SK-MEL-5 (cell line): ENCODE data around the gene ACSL4. TPM values are rescaled to one million over a fixed set of nuclear protein-coding genes. Genes with fewer than 3 reads are reported as not detected.
"Not testable (repeated sequence)": the region's sequence is repeated elsewhere in the genome, so short reads cannot be mapped to it uniquely, and the experiment has no call there.

Experiments
- DNase-seq: peaks from one replicate; pipeline ENCODE4 v3.0.0-alpha.2; 2016; ENCODE audit warnings: low read depth, low spot score
- in situ Hi-C: cut with HindIII; loops from 2 replicates; pipeline ENCODE4 v1.10.0; 2016; ENCODE audit warnings: low sequenced_read_pairs, high pct_unique_total_duplicates, low pct_unique_long_range_greater_than_20kb
- total RNA-seq: library from RNA; depleted of rRNA; stranded (reverse); fragments of >200 nt; shearing (Covaris generic); gene quantifications from 2 replicates; pipeline ENCODE4 v1.2.3, GENCODE V29; 2014

Gene ACSL4
- total RNA-seq, 1 experiment from 2014 or later, result 82.0 TPM

DNA sequence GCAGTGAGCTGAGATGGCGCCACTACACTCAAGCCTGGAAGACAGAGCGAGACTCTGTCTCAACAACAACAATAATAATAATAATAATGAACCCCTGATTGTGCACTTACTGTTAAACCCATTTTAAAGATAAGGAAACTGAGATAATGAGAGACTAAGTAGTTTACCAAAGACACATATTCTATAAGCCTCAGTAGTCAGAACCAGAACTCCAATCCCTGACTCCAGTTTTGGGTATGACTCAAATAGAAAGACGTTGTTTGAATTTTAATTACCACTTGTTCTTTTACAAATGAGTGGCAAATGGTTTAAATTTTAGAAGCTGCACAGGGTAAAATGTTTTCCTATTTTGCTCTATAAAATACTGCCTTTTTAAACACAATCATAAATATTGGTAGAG, 37.4 kb downstream of the ACSL4 start:
- in situ Hi-C loops, result no loop called here
- no peak for DNase-seq

DNA sequence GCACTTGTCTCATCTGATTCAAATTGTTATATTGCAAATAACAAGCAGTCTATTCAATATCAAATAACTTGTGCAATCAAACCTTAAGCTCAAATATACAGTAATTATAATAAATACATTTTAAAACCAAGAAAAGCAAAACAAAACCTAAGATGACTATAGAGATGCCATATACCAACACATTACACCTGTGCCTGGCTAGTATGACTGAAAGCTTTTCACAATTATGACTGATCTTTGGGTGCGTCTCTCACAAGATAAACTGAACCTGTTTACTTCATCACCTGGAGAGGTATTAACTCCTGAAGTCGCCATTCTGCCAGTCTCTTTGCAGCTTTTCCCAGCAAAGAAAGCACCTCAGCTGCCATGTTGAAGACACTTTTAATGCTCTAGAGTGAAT, 41.3 kb downstream of the ACSL4 start:
- no peak for DNase-seq
- in situ Hi-C loops, result no loop called here

- DNase-seq, result no peak
- in situ Hi-C loops, result no loop called here
Measured at GRCh38 chrX:109691277-109691676, 41.8 kb downstream of the ACSL4 start.

DNA sequence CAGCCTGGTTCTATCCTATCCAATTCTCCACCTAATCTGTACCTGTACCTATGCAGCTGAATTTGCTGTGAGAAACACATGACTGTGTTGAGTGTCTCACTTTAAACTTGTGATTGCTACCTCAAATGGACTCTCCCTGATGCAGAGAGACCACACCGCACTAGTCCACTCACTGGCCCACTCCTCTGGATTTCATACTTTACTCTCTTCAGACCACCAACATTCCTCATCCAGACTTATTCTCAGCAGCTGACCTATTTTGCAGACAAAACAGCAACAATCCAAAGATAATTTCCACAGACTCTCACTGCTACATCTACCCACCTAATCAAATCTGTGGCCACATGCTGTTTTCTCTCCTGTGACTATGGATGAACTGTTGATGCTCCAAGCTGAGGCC, 45.2 kb downstream of the ACSL4 start:
- DNase-seq, result no peak
- in situ Hi-C loops, result no loop called here

GRCh38 chrX:109685656-109686078, 47.4 kb downstream of the ACSL4 start:
- in situ Hi-C loops, result no loop called here
- DNase-seq, result no peak

- in situ Hi-C loops, result no loop called here
- DNase-seq, result no peak
Measured at GRCh38 chrX:109684136-109684535, 48.9 kb downstream of the ACSL4 start.

DNA sequence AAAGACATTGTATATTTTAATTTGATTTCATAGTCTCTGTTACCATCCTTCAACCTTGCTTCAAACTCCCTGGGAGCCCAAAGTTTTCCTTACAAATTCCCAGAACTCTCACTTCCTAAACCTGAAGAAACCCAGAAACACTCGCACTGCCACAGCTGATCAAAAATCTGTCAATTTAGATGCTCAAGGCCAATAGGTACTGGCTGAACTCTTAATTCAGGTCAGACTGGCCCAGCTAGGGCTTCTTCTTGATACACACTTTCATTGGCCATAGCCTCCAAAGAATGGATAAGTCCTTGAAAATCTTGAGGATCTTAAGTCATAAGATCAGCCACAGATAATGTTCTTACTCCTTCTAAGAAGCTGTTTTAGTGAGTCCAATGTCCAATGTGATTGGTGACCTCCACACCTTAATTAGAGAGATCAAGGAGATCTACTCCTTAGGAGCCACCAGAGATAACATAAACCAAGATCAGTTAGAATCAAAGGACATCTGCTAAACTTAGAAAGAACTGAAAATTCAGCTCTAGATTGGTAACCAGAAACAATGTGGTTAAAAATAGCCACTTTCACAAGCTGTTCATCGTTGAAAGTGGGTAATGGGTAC, 51.5 kb downstream of the ACSL4 start:
- in situ Hi-C loops, result no loop called here
- no peak for DNase-seq

DNA sequence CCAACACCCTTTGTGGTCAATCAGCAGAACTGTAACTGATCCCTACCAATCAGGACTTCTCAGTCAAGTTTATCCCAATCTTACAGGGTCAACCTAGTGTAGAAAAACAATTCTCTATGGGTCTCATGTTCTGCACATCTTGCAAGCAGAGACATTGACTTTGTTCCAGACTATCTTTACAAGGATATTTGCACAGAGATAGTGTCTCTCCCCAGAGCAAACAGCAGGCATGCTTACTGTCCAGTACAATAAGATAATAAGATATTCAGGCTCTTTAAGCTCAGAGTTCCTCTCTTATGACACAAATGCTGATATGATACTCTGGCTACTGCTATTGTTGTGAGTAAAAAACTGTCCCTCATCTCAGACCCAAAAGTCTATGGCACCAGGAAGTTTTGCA, 53.2 kb downstream of the ACSL4 start:
- DNase-seq, result no peak

DNA sequence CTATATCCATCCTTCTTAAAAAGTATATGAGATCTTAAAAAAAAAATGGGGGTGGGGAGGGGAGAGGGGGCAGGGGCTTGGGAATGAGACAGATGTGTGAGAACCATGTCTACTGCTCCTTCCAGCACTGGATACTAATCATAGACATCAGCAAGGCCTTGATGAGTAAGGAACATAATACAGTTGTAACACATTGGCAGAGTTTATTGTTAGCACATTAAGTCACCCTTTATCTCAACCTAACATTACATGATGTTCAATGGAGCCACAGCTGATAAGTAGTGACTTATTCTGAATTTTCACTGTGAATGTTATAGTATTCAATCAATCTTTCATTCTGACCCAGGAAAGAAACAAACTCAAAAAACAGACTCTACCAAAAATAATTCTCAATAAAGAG, 60.8 kb downstream of the ACSL4 start:
- DNase-seq, result no peak
- in situ Hi-C loops, result no loop called here

More for the DNA sequence above, 53.2 kb downstream of the ACSL4 start:
- in situ Hi-C loops, result no loop called here

DNA sequence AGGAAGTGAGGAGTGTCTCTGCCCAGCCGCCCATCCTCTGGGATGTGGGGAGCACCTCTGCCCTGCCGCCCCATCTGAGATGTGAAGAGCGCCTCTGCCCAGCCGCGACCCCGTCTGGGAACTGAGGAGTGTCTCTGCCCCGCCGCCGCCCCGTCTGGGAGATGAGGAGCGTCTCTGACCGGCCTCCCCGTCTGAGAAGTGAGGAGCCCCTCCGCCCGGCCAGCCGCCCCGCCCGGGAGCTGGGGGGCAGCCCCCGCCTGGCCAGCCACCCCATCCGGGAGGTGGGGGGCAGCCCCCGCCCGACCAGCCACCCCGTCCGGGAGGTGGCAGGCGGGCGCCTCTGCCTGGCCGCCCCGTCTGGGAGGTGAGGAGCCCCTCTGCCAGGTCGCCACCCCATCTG, 61.9 kb downstream of the ACSL4 start:
- DNase-seq, in situ Hi-C loops: not testable (repeated sequence)

- in situ Hi-C loops, result no loop called here
- DNase-seq, result no peak
Measured at GRCh38 chrX:109667986-109668385, 65.1 kb downstream of the ACSL4 start.

DNA sequence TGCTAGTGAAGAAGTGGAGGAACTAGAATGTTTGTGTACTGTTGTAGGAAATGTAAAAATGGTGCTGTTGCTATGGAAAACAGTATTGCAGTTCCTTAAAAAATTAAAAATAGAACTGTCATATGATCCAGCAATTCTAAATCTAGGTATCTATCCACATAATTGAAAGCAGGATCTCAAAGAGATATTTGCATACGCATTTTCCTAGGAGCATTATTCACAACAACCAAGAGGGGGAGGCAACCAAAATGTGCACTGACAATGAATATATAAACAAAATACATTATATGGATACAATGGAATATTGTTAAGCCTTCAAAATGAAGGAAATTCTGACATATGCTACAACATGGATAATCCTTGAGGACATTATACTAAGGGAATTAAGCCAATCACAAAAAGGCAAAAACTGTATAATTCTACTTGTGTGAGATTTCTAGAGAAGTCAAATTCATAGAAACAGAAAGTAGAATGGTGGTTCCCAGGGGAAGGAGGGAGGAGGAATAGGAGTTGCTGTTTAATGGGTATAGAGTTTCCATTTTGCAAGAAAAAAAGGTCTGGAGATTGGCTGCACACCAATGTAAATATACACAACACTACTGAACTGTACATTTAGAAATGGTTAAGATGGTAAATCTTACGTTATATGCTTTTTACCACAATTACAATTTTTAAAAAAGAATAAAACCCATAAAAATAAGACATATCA, 72.5 kb downstream of the ACSL4 start:
- peak; percentile 6 for DNase-seq
- in situ Hi-C loops, result no loop called here

DNA sequence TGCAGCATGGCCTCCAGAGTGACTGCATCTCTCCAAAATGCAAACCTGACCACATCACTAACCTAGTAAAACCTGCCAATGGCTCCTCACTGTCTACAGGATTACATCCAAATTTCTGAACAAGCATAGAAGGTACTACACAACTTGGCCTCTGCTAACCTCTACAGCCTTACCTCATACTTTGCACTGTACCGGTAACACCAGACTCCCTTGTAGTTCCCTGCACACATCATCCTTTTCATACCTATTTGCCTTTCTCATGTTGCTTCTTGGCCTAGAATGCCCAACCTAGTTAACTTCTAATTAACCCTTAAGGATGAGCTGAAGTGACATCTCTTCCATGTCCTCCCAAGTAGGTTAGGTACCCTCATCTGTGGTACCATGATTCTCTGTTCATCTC, 74.7 kb downstream of the ACSL4 start:
- in situ Hi-C loops, result no loop called here
- no peak for DNase-seq

GRCh38 chrX:109657364-109657763, 75.7 kb downstream of the ACSL4 start:
- in situ Hi-C loops, DNase-seq: not testable (repeated sequence)

- in situ Hi-C loops, result no loop called here
- no peak for DNase-seq
Measured at GRCh38 chrX:109656774-109657173, 76.3 kb downstream of the ACSL4 start.

DNA sequence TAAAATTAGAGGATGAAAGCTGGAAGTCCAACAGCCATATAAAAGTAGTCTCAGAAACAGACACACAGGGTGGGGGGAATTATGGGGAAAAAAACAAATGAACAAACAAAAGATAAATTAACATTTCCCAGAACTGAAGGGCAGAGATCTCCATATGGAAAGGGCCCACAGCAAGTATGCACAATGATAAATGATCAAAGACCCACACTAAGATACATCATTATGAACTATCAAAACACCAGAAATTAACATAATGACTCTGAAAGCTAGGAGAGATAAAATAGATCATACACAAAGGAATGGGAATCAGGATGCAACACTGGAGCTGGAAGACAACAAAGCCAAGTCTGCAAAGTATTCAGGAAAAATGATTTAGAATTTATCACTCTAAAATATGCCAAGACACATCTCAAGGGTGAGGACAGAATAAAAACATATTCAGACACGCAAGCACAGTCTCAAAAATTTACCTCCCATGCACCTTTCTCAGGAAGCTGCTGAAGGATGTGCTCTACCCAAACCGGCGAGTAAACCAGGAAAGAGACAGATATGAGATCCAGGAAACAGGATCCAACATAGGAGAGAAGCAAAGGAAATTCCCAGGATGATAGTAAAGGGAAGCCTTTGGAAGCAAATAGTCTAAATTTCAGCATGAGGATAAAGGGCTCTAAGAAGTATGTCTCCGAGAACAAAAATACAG, 77.4 kb downstream of the ACSL4 start:
- in situ Hi-C loops, result no loop called here
- no peak for DNase-seq

DNA sequence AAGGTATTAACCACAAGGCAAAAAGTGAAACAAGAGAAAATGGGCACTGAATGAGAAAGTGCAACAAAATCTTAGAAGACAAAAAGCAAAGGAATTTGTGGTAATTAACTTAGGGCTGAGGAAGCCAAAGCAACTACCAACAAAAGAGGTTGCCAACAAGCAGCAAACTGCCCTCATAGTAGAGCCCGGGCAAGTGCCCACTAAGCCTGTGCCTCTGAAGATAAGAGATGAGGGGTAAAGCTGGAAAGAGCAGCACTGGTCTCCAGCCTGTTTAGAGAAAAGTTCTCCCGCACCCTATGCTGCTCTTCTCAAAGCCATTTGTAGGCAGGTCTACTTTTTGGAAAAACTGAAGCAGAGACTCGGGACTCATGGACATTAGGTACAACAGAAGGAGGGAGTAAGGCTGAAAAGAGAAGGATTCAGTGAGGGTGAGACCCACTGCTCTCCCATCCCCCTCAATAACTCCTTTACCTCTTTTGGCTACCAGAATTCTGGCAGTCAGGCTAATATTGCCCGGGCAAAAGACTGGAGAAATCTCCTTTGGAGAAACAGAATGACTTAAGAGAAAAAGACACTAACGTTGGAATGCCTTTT, 78.4 kb downstream of the ACSL4 start:
- in situ Hi-C loops, result no loop called here
- no peak for DNase-seq

- in situ Hi-C loops, DNase-seq: not testable (repeated sequence)
Measured at GRCh38 chrX:109644671-109645070, 88.4 kb downstream of the ACSL4 start.
